ENCODE measurements around the gene GRID1. TPM values are rescaled to one million over a fixed set of nuclear protein-coding genes. Genes with fewer than 3 reads are reported as not detected.
"Not testable (repeated sequence)": the region's sequence is repeated elsewhere in the genome, so short reads cannot be mapped to it uniquely, and the experiment has no call there.

The GRID1 gene
- total RNA-seq, 1 experiment from 2014 or later, result not detected

DNA sequence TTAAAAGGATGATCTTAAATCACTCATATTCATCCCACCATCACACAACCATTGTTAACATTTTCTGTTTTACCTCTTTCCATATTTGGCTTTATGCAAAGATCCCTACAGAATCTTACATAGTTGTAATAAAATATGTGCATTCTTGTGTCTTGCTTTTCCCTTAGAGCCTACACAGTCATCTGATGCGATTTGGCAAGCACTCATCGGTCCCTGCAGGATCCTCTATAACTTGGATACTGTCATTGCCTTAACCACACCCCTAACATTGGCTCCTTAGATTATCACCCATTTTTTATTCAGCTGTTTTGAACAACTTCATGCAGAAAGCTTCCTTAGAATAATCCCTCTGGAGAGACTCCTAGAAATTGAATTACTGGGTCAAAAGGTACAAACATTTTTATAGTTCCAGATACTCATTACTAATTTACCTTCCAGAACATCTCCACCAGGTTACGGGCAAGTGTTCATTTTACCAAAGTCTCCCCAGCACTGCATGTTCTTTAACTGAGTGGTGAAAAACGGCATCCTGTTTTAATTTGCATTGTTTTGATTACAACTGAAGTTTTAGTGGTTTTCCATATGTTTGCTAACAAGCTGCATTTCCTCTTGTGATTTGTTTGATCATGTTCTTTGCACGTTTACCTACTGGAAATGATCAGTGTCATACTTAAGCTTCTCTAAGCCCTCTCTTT, 268.3 kb downstream of the GRID1 start:
- no peak for TF ChIP-seq EZH2 (IDR thresholded peaks at IDR 0.05; ENCODE audit: low read depth)
- TF ChIP-seq, protein P1, sequence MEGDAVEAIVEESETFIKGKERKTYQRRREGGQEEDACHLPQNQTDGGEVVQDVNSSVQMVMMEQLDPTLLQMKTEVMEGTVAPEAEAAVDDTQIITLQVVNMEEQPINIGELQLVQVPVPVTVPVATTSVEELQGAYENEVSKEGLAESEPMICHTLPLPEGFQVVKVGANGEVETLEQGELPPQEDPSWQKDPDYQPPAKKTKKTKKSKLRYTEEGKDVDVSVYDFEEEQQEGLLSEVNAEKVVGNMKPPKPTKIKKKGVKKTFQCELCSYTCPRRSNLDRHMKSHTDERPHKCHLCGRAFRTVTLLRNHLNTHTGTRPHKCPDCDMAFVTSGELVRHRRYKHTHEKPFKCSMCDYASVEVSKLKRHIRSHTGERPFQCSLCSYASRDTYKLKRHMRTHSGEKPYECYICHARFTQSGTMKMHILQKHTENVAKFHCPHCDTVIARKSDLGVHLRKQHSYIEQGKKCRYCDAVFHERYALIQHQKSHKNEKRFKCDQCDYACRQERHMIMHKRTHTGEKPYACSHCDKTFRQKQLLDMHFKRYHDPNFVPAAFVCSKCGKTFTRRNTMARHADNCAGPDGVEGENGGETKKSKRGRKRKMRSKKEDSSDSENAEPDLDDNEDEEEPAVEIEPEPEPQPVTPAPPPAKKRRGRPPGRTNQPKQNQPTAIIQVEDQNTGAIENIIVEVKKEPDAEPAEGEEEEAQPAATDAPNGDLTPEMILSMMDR (conservative IDR thresholded peaks at IDR 0.05), result no peak
- Histone ChIP-seq H3K9me3 (ENCODE audit: insufficient read depth, low read depth) (no peaks in the 10 kb centered on the region), H3K4me1 (replicated peaks; ENCODE audit: insufficient read depth) (no peaks in the 10 kb centered on the region), H3K27ac (no peak overlapping the region), H3K4me3 (no peak overlapping the region), H4K20me1 (ENCODE audit: insufficient read depth) (no peaks in the 10 kb centered on the region), H3F3A (ENCODE audit: insufficient read depth, low read depth) (no peaks in the 10 kb centered on the region), H3K4me2 (no peak overlapping the region), H3K9me2 (ENCODE audit: insufficient read depth) (no peaks in the 10 kb centered on the region), H3K79me2 (ENCODE audit: low read depth) (no peaks in the 10 kb centered on the region), H2AFZ (no peak overlapping the region), H3K27me3 (ENCODE audit: insufficient read depth, low read depth) (no peaks in the 10 kb centered on the region), H3K36me3 (ENCODE audit: low read depth) (no peaks in the 10 kb centered on the region)
- intact Hi-C loops (cut with micrococcal nuclease; ENCODE audit: unreplicated experiment), result no loop called here
- BruUV-seq (replicated peaks), result no TSS peak
- ChIA-PET CTCF (no interaction called here), POLR2A (ENCODE audit: unreplicated experiment) (no interaction called here)
- no peak for DNase-seq

DNA sequence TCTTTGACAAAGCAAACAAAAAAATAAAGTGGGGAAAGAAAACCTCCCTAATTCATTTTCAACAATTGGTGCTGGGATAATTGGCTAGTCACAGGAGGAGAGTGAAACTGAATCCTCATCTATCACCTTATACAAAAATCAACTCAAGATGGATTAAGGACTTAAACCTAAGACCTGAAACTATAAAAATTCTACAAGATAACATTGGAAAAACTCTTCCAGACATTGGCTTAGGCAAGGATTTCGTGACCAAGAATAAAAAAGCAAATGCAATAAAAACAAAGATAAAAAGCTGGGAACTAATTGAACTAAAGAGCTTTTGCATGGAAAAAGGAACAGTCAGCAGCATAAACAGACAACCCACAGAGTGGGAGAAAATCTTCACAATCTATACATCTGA, 271.5 kb downstream of the GRID1 start:
- H3K9me2 ChIP-seq (ENCODE audit: insufficient read depth); H3K4me3 ChIP-seq; H3K36me3 ChIP-seq (ENCODE audit: low read depth); H3K4me1 ChIP-seq (replicated peaks; ENCODE audit: insufficient read depth); H3F3A ChIP-seq (ENCODE audit: insufficient read depth, low read depth); H4K20me1 ChIP-seq (ENCODE audit: insufficient read depth); DNase-seq; POLR2A ChIA-PET (ENCODE audit: unreplicated experiment); H3K4me2 ChIP-seq; H3K9me3 ChIP-seq (ENCODE audit: insufficient read depth, low read depth); H2AFZ ChIP-seq; intact Hi-C loops (cut with micrococcal nuclease; ENCODE audit: unreplicated experiment); CTCF ChIA-PET; H3K27ac ChIP-seq; BruUV-seq (replicated peaks); H3K79me2 ChIP-seq (ENCODE audit: low read depth); H3K27me3 ChIP-seq (ENCODE audit: insufficient read depth, low read depth): not testable (repeated sequence)

GRCh38 chr10:86092311-86092710, 274.3 kb downstream of the GRID1 start:
- H3K4me3 ChIP-seq; DNase-seq; H3K9me3 ChIP-seq (ENCODE audit: insufficient read depth, low read depth); H3K79me2 ChIP-seq (ENCODE audit: low read depth); H3K9me2 ChIP-seq (ENCODE audit: insufficient read depth); H3K27ac ChIP-seq; H3F3A ChIP-seq (ENCODE audit: insufficient read depth, low read depth); CTCF ChIA-PET; H4K20me1 ChIP-seq (ENCODE audit: insufficient read depth); intact Hi-C loops (cut with micrococcal nuclease; ENCODE audit: unreplicated experiment); H3K4me2 ChIP-seq; H3K36me3 ChIP-seq (ENCODE audit: low read depth); H3K4me1 ChIP-seq (replicated peaks; ENCODE audit: insufficient read depth); POLR2A ChIA-PET (ENCODE audit: unreplicated experiment); H2AFZ ChIP-seq; BruUV-seq (replicated peaks); H3K27me3 ChIP-seq (ENCODE audit: insufficient read depth, low read depth): not testable (repeated sequence)

- Histone ChIP-seq H3K4me1 (replicated peaks; ENCODE audit: insufficient read depth) (no peaks in the 10 kb centered on the region), H2AFZ (no peak overlapping the region), H3K4me3 (no peak overlapping the region), H3K4me2 (no peak overlapping the region), H3K9me3 (ENCODE audit: insufficient read depth, low read depth) (no peaks in the 10 kb centered on the region), H3K27me3 (ENCODE audit: insufficient read depth, low read depth) (no peaks in the 10 kb centered on the region), H3F3A (ENCODE audit: insufficient read depth, low read depth) (no peaks in the 10 kb centered on the region), H3K36me3 (ENCODE audit: low read depth) (no peaks in the 10 kb centered on the region), H3K79me2 (ENCODE audit: low read depth) (no peaks in the 10 kb centered on the region), H3K9me2 (ENCODE audit: insufficient read depth) (no peaks in the 10 kb centered on the region), H3K27ac (no peak overlapping the region), H4K20me1 (ENCODE audit: insufficient read depth) (no peaks in the 10 kb centered on the region)
- BruUV-seq (replicated peaks), result no TSS peak
- DNase-seq, result no peak
- POLR2A ChIA-PET (ENCODE audit: unreplicated experiment), result no interaction called here
- CTCF ChIA-PET, result no interaction called here
- TF ChIP-seq, protein P1 (conservative IDR thresholded peaks at IDR 0.05), result no peak
- no peak for TF ChIP-seq EZH2 (IDR thresholded peaks at IDR 0.05; ENCODE audit: low read depth)
- intact Hi-C loops (cut with micrococcal nuclease; ENCODE audit: unreplicated experiment), result no loop called here
These were observed 275.4 kb downstream of the GRID1 start for GRCh38 chr10:86091216-86091615.
